ENCODE measurements around the gene KRT74.

KRT74 gene

DNA sequence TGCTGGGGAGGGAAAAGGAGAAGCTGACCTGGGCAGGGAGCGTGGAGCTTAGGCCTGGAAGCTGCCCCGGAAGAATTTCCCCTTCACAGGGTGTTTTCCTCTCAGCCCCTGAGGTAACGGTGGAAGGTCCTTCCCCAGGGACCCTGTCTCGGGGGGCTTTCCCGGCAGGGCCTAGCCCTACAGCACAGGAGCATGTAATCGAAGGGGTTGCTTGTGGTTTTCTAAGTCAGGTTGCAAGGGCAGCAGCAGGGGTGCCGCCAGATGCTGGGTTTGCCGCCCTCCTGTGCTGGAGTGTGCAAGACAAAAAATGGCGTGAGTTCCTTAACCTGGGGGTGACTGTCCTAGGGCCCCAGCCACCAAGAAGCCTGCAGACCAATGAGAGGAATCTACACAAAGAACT is 1.6 kb upstream of the KRT74 start:
- no peak for TF ChIP-seq EGR1 (IDR thresholded peaks at IDR 0.05)
- TF ChIP-seq, protein P1, sequence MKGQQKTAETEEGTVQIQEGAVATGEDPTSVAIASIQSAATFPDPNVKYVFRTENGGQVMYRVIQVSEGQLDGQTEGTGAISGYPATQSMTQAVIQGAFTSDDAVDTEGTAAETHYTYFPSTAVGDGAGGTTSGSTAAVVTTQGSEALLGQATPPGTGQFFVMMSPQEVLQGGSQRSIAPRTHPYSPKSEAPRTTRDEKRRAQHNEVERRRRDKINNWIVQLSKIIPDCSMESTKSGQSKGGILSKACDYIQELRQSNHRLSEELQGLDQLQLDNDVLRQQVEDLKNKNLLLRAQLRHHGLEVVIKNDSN (IDR thresholded peaks at IDR 0.05), result no peak
- TF ChIP-seq CREB1 (IDR thresholded peaks at IDR 0.05; ENCODE audit: low read depth), result no peak
- TF ChIP-seq TAF1 (IDR thresholded peaks at IDR 0.05; ENCODE audit: low read depth), result no peak
- no peak for TF ChIP-seq FOXM1 (IDR thresholded peaks at IDR 0.05; ENCODE audit: borderline replicate concordance, low read depth)
- no peak for TF ChIP-seq TEAD4 (IDR thresholded peaks at IDR 0.05)
- TF ChIP-seq TCF12 (IDR thresholded peaks at IDR 0.05; ENCODE audit: low read depth), result no peak
- TF ChIP-seq YY1 (IDR thresholded peaks at IDR 0.05; ENCODE audit: low read depth), result no peak
- no peak for TF ChIP-seq EP300 (IDR thresholded peaks at IDR 0.05; ENCODE audit: borderline replicate concordance)
- no peak for TF ChIP-seq MAX (IDR thresholded peaks at IDR 0.05)
- TF ChIP-seq ZBTB7A (IDR thresholded peaks at IDR 0.05; ENCODE audit: low read depth), result no peak
- TF ChIP-seq RAD21 (IDR thresholded peaks at IDR 0.05; ENCODE audit: low read depth), result no peak
- TF ChIP-seq, protein P2, sequence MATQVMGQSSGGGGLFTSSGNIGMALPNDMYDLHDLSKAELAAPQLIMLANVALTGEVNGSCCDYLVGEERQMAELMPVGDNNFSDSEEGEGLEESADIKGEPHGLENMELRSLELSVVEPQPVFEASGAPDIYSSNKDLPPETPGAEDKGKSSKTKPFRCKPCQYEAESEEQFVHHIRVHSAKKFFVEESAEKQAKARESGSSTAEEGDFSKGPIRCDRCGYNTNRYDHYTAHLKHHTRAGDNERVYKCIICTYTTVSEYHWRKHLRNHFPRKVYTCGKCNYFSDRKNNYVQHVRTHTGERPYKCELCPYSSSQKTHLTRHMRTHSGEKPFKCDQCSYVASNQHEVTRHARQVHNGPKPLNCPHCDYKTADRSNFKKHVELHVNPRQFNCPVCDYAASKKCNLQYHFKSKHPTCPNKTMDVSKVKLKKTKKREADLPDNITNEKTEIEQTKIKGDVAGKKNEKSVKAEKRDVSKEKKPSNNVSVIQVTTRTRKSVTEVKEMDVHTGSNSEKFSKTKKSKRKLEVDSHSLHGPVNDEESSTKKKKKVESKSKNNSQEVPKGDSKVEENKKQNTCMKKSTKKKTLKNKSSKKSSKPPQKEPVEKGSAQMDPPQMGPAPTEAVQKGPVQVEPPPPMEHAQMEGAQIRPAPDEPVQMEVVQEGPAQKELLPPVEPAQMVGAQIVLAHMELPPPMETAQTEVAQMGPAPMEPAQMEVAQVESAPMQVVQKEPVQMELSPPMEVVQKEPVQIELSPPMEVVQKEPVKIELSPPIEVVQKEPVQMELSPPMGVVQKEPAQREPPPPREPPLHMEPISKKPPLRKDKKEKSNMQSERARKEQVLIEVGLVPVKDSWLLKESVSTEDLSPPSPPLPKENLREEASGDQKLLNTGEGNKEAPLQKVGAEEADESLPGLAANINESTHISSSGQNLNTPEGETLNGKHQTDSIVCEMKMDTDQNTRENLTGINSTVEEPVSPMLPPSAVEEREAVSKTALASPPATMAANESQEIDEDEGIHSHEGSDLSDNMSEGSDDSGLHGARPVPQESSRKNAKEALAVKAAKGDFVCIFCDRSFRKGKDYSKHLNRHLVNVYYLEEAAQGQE (IDR thresholded peaks at IDR 0.05; ENCODE audit: low read depth), result no peak
- TF ChIP-seq NFIC (IDR thresholded peaks at IDR 0.05), result no peak
- no peak for TF ChIP-seq CEBPB (IDR thresholded peaks at IDR 0.05)

- TF ChIP-seq EP300 (IDR thresholded peaks at IDR 0.05; ENCODE audit: borderline replicate concordance), result no peak
- no peak for TF ChIP-seq FOXM1 (IDR thresholded peaks at IDR 0.05; ENCODE audit: borderline replicate concordance, low read depth)
- no peak for TF ChIP-seq TEAD4 (IDR thresholded peaks at IDR 0.05)
- TF ChIP-seq YY1 (IDR thresholded peaks at IDR 0.05; ENCODE audit: low read depth), result no peak
- TF ChIP-seq NFIC (IDR thresholded peaks at IDR 0.05), result no peak
- TF ChIP-seq, protein P2 (IDR thresholded peaks at IDR 0.05; ENCODE audit: low read depth), result no peak
- TF ChIP-seq EGR1 (IDR thresholded peaks at IDR 0.05), result no peak
- no peak for TF ChIP-seq MAX (IDR thresholded peaks at IDR 0.05)
- TF ChIP-seq ZBTB7A (IDR thresholded peaks at IDR 0.05; ENCODE audit: low read depth), result no peak
- no peak for TF ChIP-seq CEBPB (IDR thresholded peaks at IDR 0.05)
- TF ChIP-seq TAF1 (IDR thresholded peaks at IDR 0.05; ENCODE audit: low read depth), result no peak
Measured at GRCh38 chr12:52573306-52573705, 337 bp downstream of the KRT74 start.

DNA sequence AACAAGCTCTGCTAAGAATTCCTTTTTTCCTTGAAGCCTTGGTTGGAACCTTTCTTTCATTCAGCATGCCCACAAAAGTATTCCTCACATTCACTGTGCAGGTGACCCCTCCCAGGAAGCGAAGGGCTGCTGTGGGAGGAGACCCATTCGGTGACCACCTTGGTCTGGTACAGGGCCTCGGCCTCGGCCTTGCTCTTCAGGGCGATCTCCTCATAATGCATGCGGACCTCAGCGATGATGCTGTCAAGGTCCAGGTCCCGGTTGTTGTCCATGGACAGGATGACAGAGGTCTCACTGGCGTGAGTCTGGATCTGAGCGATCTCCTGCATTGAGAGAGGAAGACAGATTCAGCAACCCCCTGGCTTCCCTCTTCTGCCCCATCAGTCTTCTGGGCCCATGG is 3.1 kb downstream of the KRT74 start:
- TF ChIP-seq MAX (IDR thresholded peaks at IDR 0.05) (no peak), TAF1 (IDR thresholded peaks at IDR 0.05; ENCODE audit: low read depth) (no peak), EGR1 (IDR thresholded peaks at IDR 0.05) (no peak), ZBTB7A (IDR thresholded peaks at IDR 0.05; ENCODE audit: low read depth) (no peak), CEBPB (IDR thresholded peaks at IDR 0.05) (no peak), RAD21 (IDR thresholded peaks at IDR 0.05; ENCODE audit: low read depth) (no peak), NFIC (IDR thresholded peaks at IDR 0.05) (no peak), EP300 (IDR thresholded peaks at IDR 0.05; ENCODE audit: borderline replicate concordance) (no peak), TCF12 (IDR thresholded peaks at IDR 0.05; ENCODE audit: low read depth) (no peak)
- TF ChIP-seq, protein P1 (IDR thresholded peaks at IDR 0.05), result no peak

DNA sequence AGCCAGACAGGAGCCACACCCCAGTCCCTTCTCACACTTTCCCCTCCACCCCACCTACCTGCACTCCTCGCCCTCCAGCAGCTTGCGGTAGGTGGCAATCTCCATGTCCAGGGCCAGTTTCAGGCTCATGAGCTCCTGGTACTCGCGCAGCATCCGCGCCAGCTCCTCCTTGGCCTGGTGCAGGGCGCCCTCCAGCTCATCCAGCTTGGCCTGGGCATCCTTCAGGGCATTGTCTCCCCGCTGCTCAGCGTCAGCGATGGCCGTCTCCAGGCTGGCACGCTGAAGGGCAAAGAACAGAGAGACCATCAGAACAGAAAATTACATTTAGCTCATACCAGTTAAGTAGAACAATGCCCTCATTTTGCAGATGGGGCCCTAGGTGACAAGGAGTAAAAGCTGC is 5.5 kb downstream of the KRT74 start:
- TF ChIP-seq RAD21 (IDR thresholded peaks at IDR 0.05; ENCODE audit: low read depth) (no peak), EGR1 (IDR thresholded peaks at IDR 0.05) (no peak), NFIC (IDR thresholded peaks at IDR 0.05) (no peak)

DNA sequence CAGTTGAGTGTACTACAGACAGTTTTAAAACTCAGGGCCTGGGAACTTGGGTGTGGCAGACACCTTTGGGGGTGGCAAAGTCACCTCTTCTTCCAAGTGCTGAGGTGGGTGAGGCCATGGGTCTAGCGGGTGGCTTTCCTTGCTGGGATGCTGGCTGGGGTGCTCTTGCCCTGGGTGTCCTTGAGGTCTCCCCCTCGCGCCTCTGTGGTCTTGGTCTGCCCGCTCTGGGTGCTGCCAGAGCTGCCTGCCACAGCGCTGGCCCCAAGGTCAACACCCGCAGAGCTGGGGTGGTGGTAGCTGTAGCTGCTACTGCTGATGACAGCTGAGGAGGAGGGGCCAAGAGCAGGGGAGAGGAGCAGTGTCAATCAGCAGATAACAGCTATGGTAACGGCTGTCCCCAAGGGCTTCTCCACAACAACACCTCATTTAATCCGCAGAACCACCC is 6.8 kb downstream of the KRT74 start:
- TF ChIP-seq RAD21 (IDR thresholded peaks at IDR 0.05; ENCODE audit: low read depth), result no peak
- TF ChIP-seq EP300 (IDR thresholded peaks at IDR 0.05; ENCODE audit: borderline replicate concordance), result no peak
- no peak for TF ChIP-seq TEAD4 (IDR thresholded peaks at IDR 0.05)
- no peak for TF ChIP-seq ZBTB7A (IDR thresholded peaks at IDR 0.05; ENCODE audit: low read depth)
- TF ChIP-seq NFIC (IDR thresholded peaks at IDR 0.05), result no peak
- TF ChIP-seq FOXM1 (IDR thresholded peaks at IDR 0.05; ENCODE audit: borderline replicate concordance, low read depth), result no peak
- TF ChIP-seq, protein P2 (IDR thresholded peaks at IDR 0.05; ENCODE audit: low read depth), result no peak
- TF ChIP-seq, protein P1 (IDR thresholded peaks at IDR 0.05), result no peak
- TF ChIP-seq EGR1 (IDR thresholded peaks at IDR 0.05), result no peak
- TF ChIP-seq CREB1 (IDR thresholded peaks at IDR 0.05; ENCODE audit: low read depth), result no peak
- TF ChIP-seq YY1 (IDR thresholded peaks at IDR 0.05; ENCODE audit: low read depth), result no peak
- no peak for TF ChIP-seq MAX (IDR thresholded peaks at IDR 0.05)
- TF ChIP-seq CEBPB (IDR thresholded peaks at IDR 0.05), result no peak
- TF ChIP-seq TAF1 (IDR thresholded peaks at IDR 0.05; ENCODE audit: low read depth), result no peak
- no peak for TF ChIP-seq TCF12 (IDR thresholded peaks at IDR 0.05; ENCODE audit: low read depth)
